HepG2 (cell line): Measurements from ENCODE around the gene HCFC1R1. TPM values are rescaled to one million over a fixed set of nuclear protein-coding genes. Genes with fewer than 3 reads are reported as not detected.

Experiments
- HMG20A ChIP-seq: IDR thresholded peaks from 2 replicates; pipeline ENCODE4 v1.6.1; 2016; ENCODE audit warnings: borderline replicate concordance
- MAFG ChIP-seq: sonication (generic); formaldehyde crosslinking; IDR thresholded peaks from 2 replicates; pipeline ENCODE4 v1.5.1; 2020; ENCODE audit warnings: mild to moderate bottlenecking, missing genetic modification reagents
- NFKB2 ChIP-seq: sonication (generic); formaldehyde crosslinking; IDR thresholded peaks from 2 replicates; pipeline ENCODE4 v1.4.0; 2020; ENCODE audit warnings: missing genetic modification reagents, borderline replicate concordance
- SALL2 ChIP-seq: sonication (generic); formaldehyde crosslinking; IDR thresholded peaks from 2 replicates; pipeline ENCODE4 v1.8.1; 2023; ENCODE audit warnings: mild to moderate bottlenecking, missing genetic modification reagents, inconsistent platforms
- SAP130 ChIP-seq: IDR thresholded peaks from 2 replicates; pipeline ENCODE4 v1.6.1; 2016; ENCODE audit warnings: low read depth
- ZNF501 ChIP-seq: sonication (generic); formaldehyde crosslinking; IDR thresholded peaks from 2 replicates; pipeline ENCODE4 v1.5.1; 2020; ENCODE audit warnings: mild to moderate bottlenecking, moderate library complexity, missing genetic modification reagents
- ZNF572 ChIP-seq: sonication (generic); formaldehyde crosslinking; IDR thresholded peaks from 2 replicates; pipeline ENCODE4 v1.5.1; 2020; ENCODE audit warnings: mild to moderate bottlenecking, missing genetic modification reagents
- ZNF724P ChIP-seq: sonication (generic); formaldehyde crosslinking; IDR thresholded peaks from 2 replicates; pipeline ENCODE4 v1.8.0; 2022; ENCODE audit warnings: missing genetic modification reagents, borderline replicate concordance
- polyA plus RNA-seq, 8 experiments: library from polyadenylated mRNA; depleted of rRNA in 3 of 8; stranded (reverse) in 7 of 8; unstranded in 1 of 8; fragments of >200 nt; fragmentation: Illumina TruSeq in 4 of 8; extraction: Trizol in 4 of 8; gene quantifications; 2 replicates each; pipeline versions ENCODE4 v1.2.1 to v1.2.3, GENCODE V29; 2011 to 2016; ENCODE audit warnings: low read depth in 4 of 8, missing spikeins in 1 of 8, mixed read lengths in 1 of 8; ENCODE audit not compliant: insufficient read depth in 1 of 8
- total RNA-seq, 5 experiments: library from RNA; depleted of rRNA; stranded (reverse); fragments of >200 nt; fragmentation: Illumina TruSeq; extraction: Trizol; gene quantifications; 2 replicates each; pipeline ENCODE4 v1.2.3, GENCODE V29; 2016; ENCODE audit warnings: low read depth in 1 of 5
- TF ChIP-seq, protein P1 (sequence below): sonication (generic); formaldehyde crosslinking; IDR thresholded peaks from 2 replicates; pipeline ENCODE4 v1.8.0; 2022; ENCODE audit warnings: missing genetic modification reagents, mild to moderate bottlenecking, inconsistent platforms, borderline replicate concordance
- TF ChIP-seq, protein P2 (sequence below): sonication (generic); formaldehyde crosslinking; IDR thresholded peaks from 2 replicates; pipeline ENCODE4 v1.4.0; 2020; ENCODE audit warnings: missing genetic modification reagents, borderline replicate concordance
- TF ChIP-seq, protein P3 (sequence below): sonication (generic); formaldehyde crosslinking; conservative IDR thresholded peaks from 2 replicates; pipeline ENCODE4 v1.4.0; 2020; ENCODE audit warnings: missing genetic modification reagents
- TF ChIP-seq, protein P4 (sequence below): sonication (generic); formaldehyde crosslinking; IDR thresholded peaks from 2 replicates; pipeline ENCODE4 v1.4.0; 2020; ENCODE audit warnings: mild to moderate bottlenecking, missing genetic modification reagents
- TF ChIP-seq, protein P5 (sequence below): sonication (generic); formaldehyde crosslinking; IDR thresholded peaks from 2 replicates; pipeline ENCODE4; 2020; ENCODE audit warnings: missing genetic modification reagents, mild to moderate bottlenecking, borderline replicate concordance

HCFC1R1 gene
- total and polyA plus RNA-seq, 2 of the 13 experiments (the other 11 are each of a cell fraction or from before 2014, with no cell fraction given): 13.8 to 16.1 TPM

DNA sequence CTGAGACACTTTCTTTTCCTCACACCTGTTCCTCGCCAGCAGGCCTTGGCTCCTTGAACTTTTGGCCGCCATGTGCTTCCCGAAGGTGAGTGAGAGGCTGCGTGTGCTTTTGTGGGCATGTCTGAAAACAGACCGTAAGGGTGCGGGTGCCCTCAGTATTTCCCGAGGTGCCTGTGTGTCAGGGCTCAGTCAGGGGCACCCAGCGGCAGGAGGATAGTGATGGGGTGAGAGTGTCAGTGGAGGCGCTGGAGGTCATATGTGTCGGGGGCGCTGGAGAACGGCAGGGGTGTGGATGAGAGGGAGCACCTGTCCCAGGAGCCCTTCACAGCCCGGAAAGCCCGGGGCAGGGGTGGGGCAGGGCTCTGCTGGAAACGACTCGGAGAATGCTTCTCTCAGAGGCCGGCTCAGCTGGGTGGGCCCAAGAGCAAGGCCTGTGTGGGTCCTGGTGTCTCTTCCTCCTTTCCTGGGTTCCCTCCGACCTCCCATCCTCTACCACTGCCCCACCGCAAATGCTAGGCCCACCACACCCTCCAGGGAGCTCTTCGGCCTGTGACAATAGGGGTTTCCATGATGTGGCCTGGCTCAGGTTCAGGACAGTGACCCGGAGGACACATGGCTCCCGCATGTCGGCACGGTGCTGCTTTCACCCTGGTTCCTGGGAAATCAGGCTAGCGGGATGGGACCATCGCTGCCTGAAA is 42.1 kb upstream of the HCFC1R1 start (continued):
- TF ChIP-seq, protein P1, sequence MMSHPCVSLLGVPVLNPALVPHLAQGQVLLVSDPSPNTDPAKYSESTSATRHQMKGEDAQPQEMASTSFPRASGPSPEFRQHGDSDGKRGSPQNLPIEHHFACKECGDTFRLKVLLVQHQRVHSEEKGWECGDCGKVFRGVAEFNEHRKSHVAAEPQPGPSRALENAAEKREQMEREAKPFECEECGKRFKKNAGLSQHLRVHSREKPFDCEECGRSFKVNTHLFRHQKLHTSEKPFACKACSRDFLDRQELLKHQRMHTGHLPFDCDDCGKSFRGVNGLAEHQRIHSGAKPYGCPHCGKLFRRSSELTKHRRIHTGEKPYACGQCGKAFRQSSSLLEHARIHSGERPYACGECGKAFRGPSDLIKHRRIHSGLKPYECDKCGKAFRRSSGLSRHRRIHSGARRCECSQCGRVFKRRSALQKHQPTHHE (CRISPR knock-in tag): no peak
- TF ChIP-seq SAP130 (CRISPR knock-in tag) (peak; percentile 15; the same call in 1 of the 2 replicates), ZNF501 (CRISPR knock-in tag) (peak; percentile 5; the same call in 1 of the 2 replicates), SALL2 (peak; percentile 35; the same call in 1 of the 2 replicates), ZNF572 (CRISPR knock-in tag) (no peak), NFKB2 (peak; percentile 79; the same call in 1 of the 2 replicates), HMG20A (CRISPR knock-in tag) (no peak), MAFG (CRISPR knock-in tag) (no peak), ZNF724P (CRISPR knock-in tag) (no peak)
- TF ChIP-seq, protein P2, sequence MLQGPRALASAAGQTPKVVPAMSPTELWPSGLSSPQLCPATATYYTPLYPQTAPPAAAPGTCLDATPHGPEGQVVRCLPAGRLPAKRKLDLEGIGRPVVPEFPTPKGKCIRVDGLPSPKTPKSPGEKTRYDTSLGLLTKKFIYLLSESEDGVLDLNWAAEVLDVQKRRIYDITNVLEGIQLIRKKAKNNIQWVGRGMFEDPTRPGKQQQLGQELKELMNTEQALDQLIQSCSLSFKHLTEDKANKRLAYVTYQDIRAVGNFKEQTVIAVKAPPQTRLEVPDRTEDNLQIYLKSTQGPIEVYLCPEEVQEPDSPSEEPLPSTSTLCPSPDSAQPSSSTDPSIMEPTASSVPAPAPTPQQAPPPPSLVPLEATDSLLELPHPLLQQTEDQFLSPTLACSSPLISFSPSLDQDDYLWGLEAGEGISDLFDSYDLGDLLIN: no peak
- TF ChIP-seq, protein P3, sequence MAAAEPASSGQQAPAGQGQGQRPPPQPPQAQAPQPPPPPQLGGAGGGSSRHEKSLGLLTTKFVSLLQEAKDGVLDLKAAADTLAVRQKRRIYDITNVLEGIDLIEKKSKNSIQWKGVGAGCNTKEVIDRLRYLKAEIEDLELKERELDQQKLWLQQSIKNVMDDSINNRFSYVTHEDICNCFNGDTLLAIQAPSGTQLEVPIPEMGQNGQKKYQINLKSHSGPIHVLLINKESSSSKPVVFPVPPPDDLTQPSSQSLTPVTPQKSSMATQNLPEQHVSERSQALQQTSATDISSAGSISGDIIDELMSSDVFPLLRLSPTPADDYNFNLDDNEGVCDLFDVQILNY: no peak
- TF ChIP-seq, protein P4, sequence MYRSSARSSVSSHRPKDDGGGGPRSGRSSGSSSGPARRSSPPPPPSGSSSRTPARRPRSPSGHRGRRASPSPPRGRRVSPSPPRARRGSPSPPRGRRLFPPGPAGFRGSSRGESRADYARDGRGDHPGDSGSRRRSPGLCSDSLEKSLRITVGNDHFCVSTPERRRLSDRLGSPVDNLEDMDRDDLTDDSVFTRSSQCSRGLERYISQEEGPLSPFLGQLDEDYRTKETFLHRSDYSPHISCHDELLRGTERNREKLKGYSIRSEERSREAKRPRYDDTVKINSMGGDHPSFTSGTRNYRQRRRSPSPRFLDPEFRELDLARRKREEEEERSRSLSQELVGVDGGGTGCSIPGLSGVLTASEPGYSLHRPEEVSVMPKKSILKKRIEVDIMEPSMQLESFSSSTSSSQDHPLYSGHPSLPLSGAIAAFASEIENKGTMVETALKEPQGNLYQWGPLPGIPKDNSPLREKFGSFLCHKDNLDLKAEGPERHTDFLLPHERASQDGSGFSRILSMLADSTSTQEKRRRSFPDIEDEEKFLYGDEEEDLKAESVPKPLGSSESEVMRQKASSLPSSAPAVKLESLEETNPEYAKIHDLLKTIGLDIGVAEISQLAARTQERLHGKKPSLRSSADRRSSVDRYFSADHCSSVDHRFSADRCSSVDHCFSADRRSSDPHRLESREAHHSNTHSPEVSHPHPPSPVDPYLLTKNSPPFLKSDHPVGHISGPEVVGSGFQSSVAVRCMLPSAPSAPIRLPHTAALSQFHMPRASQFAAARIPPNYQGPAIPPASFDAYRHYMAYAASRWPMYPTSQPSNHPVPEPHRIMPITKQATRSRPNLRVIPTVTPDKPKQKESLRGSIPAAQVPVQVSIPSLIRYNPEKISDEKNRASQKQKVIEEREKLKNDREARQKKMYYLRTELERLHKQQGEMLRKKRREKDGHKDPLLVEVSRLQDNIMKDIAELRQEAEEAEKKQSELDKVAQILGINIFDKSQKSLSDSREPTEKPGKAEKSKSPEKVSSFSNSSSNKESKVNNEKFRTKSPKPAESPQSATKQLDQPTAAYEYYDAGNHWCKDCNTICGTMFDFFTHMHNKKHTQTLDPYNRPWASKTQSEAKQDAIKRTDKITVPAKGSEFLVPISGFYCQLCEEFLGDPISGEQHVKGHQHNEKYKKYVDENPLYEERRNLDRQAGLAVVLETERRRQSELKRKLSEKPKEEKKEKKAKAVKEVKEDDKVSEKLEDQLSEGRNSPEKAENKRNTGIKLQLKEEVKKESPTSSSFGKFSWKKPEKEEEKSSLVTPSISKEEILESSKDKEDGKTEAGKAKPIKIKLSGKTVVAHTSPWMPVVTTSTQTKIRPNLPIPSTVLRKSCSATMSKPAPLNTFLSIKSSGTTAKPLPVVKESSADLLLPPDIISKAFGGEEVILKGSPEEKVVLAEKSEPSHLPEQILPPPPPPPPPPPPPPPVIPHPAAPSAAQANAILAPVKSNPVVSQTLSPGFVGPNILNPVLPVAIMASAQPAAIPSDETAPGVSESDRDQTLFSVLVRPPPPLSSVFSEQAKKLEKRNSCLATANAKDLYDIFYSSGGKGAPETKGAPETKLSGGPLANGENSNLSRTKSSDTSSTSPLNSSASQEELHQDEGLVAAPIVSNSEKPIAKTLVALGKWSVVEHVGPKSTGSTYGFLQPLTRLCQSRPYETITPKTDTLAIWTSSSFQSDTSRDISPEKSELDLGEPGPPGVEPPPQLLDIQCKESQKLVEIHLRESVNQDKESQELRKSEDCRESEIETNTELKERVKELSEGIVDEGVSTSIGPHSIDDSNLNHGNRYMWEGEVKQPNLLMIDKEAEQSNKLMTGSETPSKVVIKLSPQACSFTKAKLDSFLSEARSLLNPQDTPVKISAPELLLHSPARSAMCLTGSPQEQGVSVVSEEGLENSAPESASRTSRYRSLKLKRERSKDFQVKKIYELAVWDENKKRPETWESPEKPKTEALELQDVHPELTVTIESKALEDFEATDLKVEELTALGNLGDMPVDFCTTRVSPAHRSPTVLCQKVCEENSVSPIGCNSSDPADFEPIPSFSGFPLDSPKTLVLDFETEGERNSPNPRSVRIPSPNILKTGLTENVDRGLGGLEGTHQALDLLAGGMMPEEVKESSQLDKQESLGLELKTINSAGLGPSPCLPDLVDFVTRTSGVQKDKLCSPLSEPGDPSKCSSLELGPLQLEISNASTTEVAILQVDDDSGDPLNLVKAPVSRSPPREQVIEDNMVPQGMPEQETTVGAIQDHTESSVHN (CRISPR knock-in tag): no peak
- TF ChIP-seq, protein P5, sequence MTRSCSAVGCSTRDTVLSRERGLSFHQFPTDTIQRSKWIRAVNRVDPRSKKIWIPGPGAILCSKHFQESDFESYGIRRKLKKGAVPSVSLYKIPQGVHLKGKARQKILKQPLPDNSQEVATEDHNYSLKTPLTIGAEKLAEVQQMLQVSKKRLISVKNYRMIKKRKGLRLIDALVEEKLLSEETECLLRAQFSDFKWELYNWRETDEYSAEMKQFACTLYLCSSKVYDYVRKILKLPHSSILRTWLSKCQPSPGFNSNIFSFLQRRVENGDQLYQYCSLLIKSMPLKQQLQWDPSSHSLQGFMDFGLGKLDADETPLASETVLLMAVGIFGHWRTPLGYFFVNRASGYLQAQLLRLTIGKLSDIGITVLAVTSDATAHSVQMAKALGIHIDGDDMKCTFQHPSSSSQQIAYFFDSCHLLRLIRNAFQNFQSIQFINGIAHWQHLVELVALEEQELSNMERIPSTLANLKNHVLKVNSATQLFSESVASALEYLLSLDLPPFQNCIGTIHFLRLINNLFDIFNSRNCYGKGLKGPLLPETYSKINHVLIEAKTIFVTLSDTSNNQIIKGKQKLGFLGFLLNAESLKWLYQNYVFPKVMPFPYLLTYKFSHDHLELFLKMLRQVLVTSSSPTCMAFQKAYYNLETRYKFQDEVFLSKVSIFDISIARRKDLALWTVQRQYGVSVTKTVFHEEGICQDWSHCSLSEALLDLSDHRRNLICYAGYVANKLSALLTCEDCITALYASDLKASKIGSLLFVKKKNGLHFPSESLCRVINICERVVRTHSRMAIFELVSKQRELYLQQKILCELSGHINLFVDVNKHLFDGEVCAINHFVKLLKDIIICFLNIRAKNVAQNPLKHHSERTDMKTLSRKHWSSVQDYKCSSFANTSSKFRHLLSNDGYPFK (CRISPR knock-in tag): no peak
